CD4-positive, CD25-positive, alpha-beta regulatory T cell (primary cell): ENCODE data around the gene TENM4. TPM values are rescaled to one million over a fixed set of nuclear protein-coding genes. Genes with fewer than 3 reads are reported as not detected.

Experiments used
- ATAC-seq, 2 donors: fragments of 150-1000 bp; cut with Tn5 transposase; one replicate each; pipeline ENCODE4 v1.10.0; 2021; ENCODE audit warnings: low read depth in 2 of 2, moderate number of reproducible peaks in 2 of 2, moderate library complexity in 1 of 2
- DNase-seq, 3 donors: peaks; one replicate each; pipeline versions ENCODE4 v3.0.0 to v3.0.0-alpha.2; 2012 to 2022; ENCODE audit warnings: mixed read lengths in 1 of 3
- H3K27ac ChIP-seq: one replicate; pipeline ENCODE4 v1.7.0; 2013; ENCODE audit warnings: mild to moderate bottlenecking, low read length; ENCODE audit not compliant: insufficient read depth, poor library complexity, severe bottlenecking
- H3K27me3 ChIP-seq: one replicate; pipeline ENCODE4 v1.7.0; 2013; ENCODE audit warnings: low read length; ENCODE audit not compliant: control insufficient read depth, insufficient read depth
- H3K36me3 ChIP-seq: one replicate; pipeline ENCODE4 v1.7.0; 2013; ENCODE audit warnings: mild to moderate bottlenecking, low read length, moderate library complexity; ENCODE audit not compliant: control insufficient read depth, insufficient read depth
- H3K4me1 ChIP-seq: 2 replicates; pipeline ENCODE4 v1.7.0; 2013; ENCODE audit warnings: mild to moderate bottlenecking, low read length; ENCODE audit not compliant: insufficient read depth, control insufficient read depth, poor library complexity, severe bottlenecking
- H3K4me3 ChIP-seq: one replicate; pipeline ENCODE4 v1.7.0; 2013; ENCODE audit warnings: low read depth, mild to moderate bottlenecking, low read length, moderate library complexity
- H3K9me3 ChIP-seq, 2 experiments: 1 replicate in 1 of 2; 2 replicates in 1 of 2; pipeline ENCODE4 v1.7.0; 2013; ENCODE audit warnings: low read length in 2 of 2, mild to moderate bottlenecking in 1 of 2, moderate library complexity in 1 of 2; ENCODE audit not compliant: control insufficient read depth in 2 of 2
- H3K27ac Mint-ChIP-seq, 3 donors: one replicate each; pipeline ENCODE4 v1.8.0; 2020 to 2022; ENCODE audit warnings: mild to moderate bottlenecking in 3 of 3, mixed read lengths in 3 of 3, moderate library complexity in 2 of 3
- H3K27me3 Mint-ChIP-seq: one replicate; pipeline ENCODE4 v1.8.0; 2022; ENCODE audit warnings: mild to moderate bottlenecking, mixed read lengths
- H3K36me3 Mint-ChIP-seq: one replicate; pipeline ENCODE4 v1.8.0; 2020; ENCODE audit warnings: mixed read lengths
- H3K4me1 Mint-ChIP-seq, 4 donors: one replicate each; pipeline ENCODE4 v1.8.0; 2020 to 2022; ENCODE audit warnings: mixed read lengths in 4 of 4, mild to moderate bottlenecking in 1 of 4
- H3K4me3 Mint-ChIP-seq, 4 donors: one replicate each; pipeline ENCODE4 v1.8.0; 2020 to 2022; ENCODE audit warnings: mild to moderate bottlenecking in 4 of 4, mixed read lengths in 4 of 4, moderate library complexity in 3 of 4
- H3K9me3 Mint-ChIP-seq, 7 donors: one replicate each; pipeline ENCODE4 v1.8.0; 2020 to 2022; ENCODE audit warnings: mixed read lengths in 7 of 7, mild to moderate bottlenecking in 3 of 7, moderate library complexity in 2 of 7
- polyA plus RNA-seq, 4 donors: library from polyadenylated mRNA; unstranded; fragments of 300-500 nt; fragmentation: Illumina TruSeq; gene quantifications; one replicate each; pipeline ENCODE4 v1.2.3, GENCODE V29; 2021
- total RNA-seq: library from RNA; stranded (reverse); gene quantifications from one replicate; pipeline ENCODE4 v1.2.3, GENCODE V29; 2022

The TENM4 gene
- total and polyA plus RNA-seq, 5 donors from 2014 or later, result 0.02 TPM; not detected in 4

DNA sequence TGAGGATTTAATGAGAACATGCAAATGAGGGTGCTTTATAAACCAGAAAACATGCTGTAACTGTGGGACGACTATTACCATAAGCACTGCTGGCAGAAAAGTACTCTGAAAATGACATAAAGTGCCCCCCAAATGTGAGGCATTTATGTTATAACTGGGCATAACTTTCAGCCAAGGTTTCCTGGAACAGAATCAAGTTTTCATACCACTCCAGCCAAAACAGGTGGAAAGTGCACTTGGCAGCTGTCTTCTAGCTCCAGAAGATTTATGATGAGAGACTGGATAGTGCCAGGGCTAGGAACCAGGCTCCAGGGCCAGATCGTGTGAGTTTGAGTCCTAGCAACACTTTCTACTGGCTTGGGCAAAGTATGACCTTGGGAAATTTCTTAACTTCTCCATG is 339.2 kb downstream of the TENM4 start:
- peaks cover 0 to 2% (median 0%) of the 10 kb centered on the region in 7 donors for H3K9me3 Mint-ChIP-seq
- no peaks in the 10 kb centered on the region for H3K27me3 Mint-ChIP-seq
- Histone ChIP-seq H3K36me3 (no peaks in the 10 kb centered on the region), H3K27me3 (no peaks in the 10 kb centered on the region), H3K9me3 (no peaks in the 10 kb centered on the region), H3K4me1 (no peaks in the 10 kb centered on the region), H3K4me3 (no peak overlapping the region), H3K27ac (no peak overlapping the region)
- H3K4me1 Mint-ChIP-seq, result no peaks in the 10 kb centered on the region
- no peak for ATAC-seq
- no peak for DNase-seq
- H3K27ac Mint-ChIP-seq, result no peak overlapping the region
- H3K4me3 Mint-ChIP-seq, result no peak overlapping the region
- no peaks in the 10 kb centered on the region for H3K36me3 Mint-ChIP-seq

DNA sequence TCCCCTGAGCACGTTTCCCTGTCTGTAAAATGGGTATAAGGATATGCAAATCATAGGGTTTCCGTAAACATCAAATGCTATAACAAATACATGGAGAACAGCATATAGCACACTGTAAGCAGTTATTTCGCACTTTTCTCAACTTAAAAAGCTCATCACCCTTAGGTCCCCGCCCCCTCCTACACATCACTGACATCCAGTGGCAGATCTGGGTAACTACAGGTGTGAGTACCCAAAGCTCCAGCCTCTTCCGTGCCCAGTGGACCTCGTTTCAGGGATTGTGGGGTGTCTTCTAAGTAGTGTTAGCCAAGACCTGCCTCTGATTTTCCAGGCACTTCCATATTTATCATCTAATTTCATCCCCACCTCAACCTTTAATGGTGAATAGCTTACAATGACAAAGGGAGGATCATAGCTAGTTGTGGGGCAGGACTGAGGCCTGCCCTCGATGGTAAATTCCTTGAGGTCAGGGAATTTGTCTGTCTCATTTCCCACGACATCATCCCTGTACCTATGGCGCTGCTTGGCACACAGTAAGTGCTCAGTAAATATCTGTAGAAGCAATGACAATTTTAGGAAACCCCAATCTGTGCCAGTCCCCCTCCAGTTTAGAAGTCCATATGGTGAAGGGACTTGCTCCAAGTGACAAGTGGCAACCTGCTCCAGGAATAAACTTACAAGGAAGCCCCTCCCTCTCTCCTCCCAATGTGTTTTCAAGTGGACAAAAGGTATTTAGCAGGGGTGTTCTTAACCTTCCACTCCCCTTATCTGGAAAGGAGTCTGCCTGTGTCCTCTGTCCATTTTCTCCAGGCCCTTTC is 340.5 kb downstream of the TENM4 start:
- no peaks in the 10 kb centered on the region for H3K36me3 Mint-ChIP-seq
- H3K9me3 ChIP-seq, result no peaks in the 10 kb centered on the region
- H3K27ac ChIP-seq, result no peak overlapping the region
- ATAC-seq (no peak), DNase-seq (peak in 1 of 3 donors; percentile 42)
- H3K4me1 ChIP-seq, result no peaks in the 10 kb centered on the region
- H3K36me3 ChIP-seq, result no peaks in the 10 kb centered on the region
- H3K27me3 Mint-ChIP-seq, result no peaks in the 10 kb centered on the region
- H3K27me3 ChIP-seq, result no peaks in the 10 kb centered on the region
- H3K4me1 Mint-ChIP-seq, result no peaks in the 10 kb centered on the region
- no peak overlapping the region for H3K4me3 Mint-ChIP-seq
- H3K27ac Mint-ChIP-seq, result peak overlapping the region in 1 of 3 donors; percentile 64
- H3K9me3 Mint-ChIP-seq, result peaks cover 0 to 2% (median 0%) of the 10 kb centered on the region in 7 donors
- H3K4me3 ChIP-seq, result no peak overlapping the region

DNA sequence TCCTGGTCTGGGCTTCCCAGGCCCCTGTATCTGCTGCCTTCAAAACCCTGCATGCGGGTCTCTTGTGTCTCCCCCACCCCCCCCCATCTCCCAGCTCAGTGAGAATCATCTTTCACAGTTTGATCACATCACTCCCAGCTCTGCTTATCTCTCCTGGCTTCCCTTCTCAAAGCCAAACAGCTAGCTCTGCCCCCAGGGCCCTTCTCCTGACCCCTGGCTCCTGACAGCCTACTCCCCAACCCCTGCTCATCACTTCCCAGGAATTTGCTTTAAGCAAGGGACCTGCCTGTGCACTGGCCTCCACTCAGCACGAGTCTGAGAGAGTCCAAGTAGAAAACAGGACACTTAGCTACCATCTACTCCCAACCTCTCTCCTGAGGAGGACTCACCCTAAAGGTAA is 342.7 kb downstream of the TENM4 start:
- Histone ChIP-seq H3K4me1 (no peaks in the 10 kb centered on the region), H3K27ac (no peak overlapping the region), H3K9me3 (no peaks in the 10 kb centered on the region), H3K36me3 (no peaks in the 10 kb centered on the region), H3K4me3 (no peak overlapping the region), H3K27me3 (no peaks in the 10 kb centered on the region)
- no peaks in the 10 kb centered on the region for H3K4me1 Mint-ChIP-seq
- peak overlapping the region in 1 of 3 donors; percentile 20 for H3K27ac Mint-ChIP-seq
- H3K27me3 Mint-ChIP-seq, result no peaks in the 10 kb centered on the region
- no peak overlapping the region for H3K4me3 Mint-ChIP-seq
- no peaks in the 10 kb centered on the region for H3K36me3 Mint-ChIP-seq
- no peak for DNase-seq
- H3K9me3 Mint-ChIP-seq, result peaks cover 0 to 2% (median 0%) of the 10 kb centered on the region in 7 donors
- ATAC-seq, result no peak

DNA sequence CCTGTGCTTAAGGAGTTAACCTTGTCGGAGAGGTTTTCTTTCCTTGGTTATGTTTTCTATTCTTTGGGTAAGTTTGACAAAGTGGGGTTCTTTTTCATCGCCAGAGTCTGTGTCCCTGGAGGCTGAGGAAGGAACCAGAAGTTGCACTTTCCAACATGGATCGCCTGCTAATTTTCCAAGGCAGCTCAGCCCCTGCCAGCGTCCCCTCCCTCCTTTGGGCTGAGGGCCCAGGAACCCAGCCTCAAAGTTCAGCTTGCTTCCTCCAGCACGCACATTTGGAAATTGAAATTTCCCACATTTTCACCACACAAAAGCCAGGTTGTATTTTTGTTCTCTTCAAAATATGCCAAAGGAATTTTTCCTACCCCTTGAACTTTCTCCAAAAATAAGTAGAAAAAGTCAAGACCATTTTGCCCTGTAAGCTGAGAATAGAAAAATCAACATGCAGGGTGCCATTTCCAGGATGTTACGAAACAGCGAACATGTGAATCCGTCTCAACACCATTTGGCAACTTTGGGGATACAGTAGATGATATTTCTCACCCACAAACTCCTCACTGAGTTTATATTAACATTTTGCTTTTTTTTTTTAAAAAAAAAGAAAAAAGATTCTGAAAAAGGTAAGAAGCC is 343.5 kb downstream of the TENM4 start:
- no peak for DNase-seq
- H3K27me3 ChIP-seq, result no peaks in the 10 kb centered on the region

DNA sequence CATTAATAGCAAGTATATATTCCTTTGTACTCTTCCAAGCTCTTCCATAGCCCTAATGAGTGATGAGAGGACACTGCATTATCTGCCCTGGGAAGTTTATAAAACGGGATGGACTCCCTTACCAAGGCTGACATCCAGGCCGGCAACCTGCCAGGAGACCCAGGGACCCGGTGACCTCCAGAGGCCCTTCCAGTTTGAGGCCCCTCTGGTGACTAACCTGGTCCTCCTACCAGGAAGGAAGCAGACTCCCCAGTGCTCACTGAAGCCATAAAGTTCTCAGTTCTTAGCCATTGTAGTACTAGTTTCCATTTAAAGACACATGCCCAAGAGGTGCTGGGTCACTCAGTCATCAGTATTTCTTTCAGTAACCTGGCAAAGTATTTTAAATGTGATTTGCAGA is 345.4 kb downstream of the TENM4 start:
- no peak overlapping the region for H3K27ac Mint-ChIP-seq
- H3K4me3 ChIP-seq, result no peak overlapping the region
- DNase-seq (no peak), ATAC-seq (no peak)
- H3K4me3 Mint-ChIP-seq, result no peak overlapping the region
- no peak overlapping the region for H3K27ac ChIP-seq
- H3K36me3 Mint-ChIP-seq, result no peaks in the 10 kb centered on the region
- H3K9me3 ChIP-seq, result no peaks in the 10 kb centered on the region
- H3K9me3 Mint-ChIP-seq, result peaks cover 0 to 2% (median 0%) of the 10 kb centered on the region in 7 donors
- H3K36me3 ChIP-seq, result no peaks in the 10 kb centered on the region
- no peaks in the 10 kb centered on the region for H3K27me3 Mint-ChIP-seq
- H3K4me1 ChIP-seq, result no peaks in the 10 kb centered on the region
- H3K4me1 Mint-ChIP-seq, result no peaks in the 10 kb centered on the region
- H3K27me3 ChIP-seq, result no peaks in the 10 kb centered on the region

More for the DNA sequence above, 343.5 kb downstream of the TENM4 start:
- no peaks in the 10 kb centered on the region for H3K36me3 Mint-ChIP-seq
- no peaks in the 10 kb centered on the region for H3K4me1 Mint-ChIP-seq
- Histone ChIP-seq H3K4me3 (no peak overlapping the region), H3K4me1 (no peaks in the 10 kb centered on the region), H3K9me3 (no peaks in the 10 kb centered on the region), H3K27ac (no peak overlapping the region), H3K36me3 (no peaks in the 10 kb centered on the region)
- H3K9me3 Mint-ChIP-seq, result peaks cover 0 to 2% (median 0%) of the 10 kb centered on the region in 7 donors
- ATAC-seq, result no peak
- H3K27me3 Mint-ChIP-seq, result no peaks in the 10 kb centered on the region
- no peak overlapping the region for H3K4me3 Mint-ChIP-seq
- no peak overlapping the region for H3K27ac Mint-ChIP-seq

DNA sequence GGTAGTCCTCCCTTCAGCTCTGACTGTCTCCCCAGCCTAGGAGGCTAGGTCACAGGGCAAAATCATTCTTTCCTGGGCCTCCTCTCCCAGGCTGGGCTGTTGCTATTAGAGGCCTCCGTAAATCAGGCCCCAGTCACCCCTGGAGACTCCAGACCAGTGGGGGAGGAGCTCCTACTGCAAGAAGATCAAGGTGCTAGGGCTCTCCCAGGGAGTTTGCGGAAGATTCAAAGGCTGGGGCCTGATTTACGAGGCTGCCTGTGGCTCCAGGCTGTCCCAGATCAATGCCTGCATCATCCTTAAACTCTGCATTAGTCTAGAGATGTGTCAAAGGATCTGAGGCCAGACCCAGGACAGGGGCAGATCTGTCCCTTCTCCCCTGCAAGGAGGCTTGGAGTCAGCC is 346.2 kb downstream of the TENM4 start:
- Histone ChIP-seq H3K27me3 (no peaks in the 10 kb centered on the region), H3K9me3 (no peaks in the 10 kb centered on the region), H3K36me3 (no peaks in the 10 kb centered on the region), H3K27ac (no peak overlapping the region), H3K4me1 (no peaks in the 10 kb centered on the region), H3K4me3 (no peak overlapping the region)
- DNase-seq (no peak), ATAC-seq (no peak)
- Mint-ChIP-seq H3K36me3 (no peaks in the 10 kb centered on the region), H3K4me1 (no peaks in the 10 kb centered on the region), H3K9me3 (peaks cover 0 to 2% (median 0%) of the 10 kb centered on the region in 7 donors), H3K27ac (no peak overlapping the region), H3K4me3 (no peak overlapping the region), H3K27me3 (no peaks in the 10 kb centered on the region)

DNA sequence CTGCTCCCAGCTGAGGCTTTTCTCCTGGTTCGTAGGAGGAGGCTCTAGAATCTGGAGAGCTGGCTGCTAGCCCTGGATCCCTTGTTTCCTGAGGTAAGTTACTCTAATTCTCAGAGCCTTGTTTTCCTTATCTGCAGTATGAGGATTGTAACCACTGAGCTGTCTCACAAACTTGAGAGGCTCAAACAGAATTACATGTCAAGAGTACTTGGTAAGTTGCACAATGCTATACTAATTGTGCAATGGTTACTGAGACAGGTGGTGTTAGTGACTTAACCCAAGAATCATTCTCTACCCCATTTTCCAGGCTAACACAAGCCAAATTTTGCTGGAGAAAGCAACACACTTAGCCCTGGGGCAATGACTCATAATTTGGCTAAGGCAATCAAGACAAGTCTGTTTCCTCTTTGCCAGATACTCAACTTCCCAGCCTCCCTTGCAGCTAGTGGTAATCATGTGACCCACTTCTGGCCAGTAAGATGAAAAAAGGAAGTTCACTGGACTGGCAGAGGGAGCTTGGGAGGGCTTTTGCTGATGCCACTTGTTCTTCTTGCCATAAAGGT is 348.0 kb downstream of the TENM4 start:
- ATAC-seq, result no peak
- no peak overlapping the region for H3K27ac Mint-ChIP-seq

More for the DNA sequence above, 348.0 kb downstream of the TENM4 start:
- no peaks in the 10 kb centered on the region for H3K27me3 Mint-ChIP-seq
- H3K4me1 Mint-ChIP-seq, result no peaks in the 10 kb centered on the region
- Histone ChIP-seq H3K36me3 (no peaks in the 10 kb centered on the region), H3K27me3 (no peaks in the 10 kb centered on the region), H3K4me1 (no peaks in the 10 kb centered on the region), H3K4me3 (no peak overlapping the region), H3K27ac (no peak overlapping the region), H3K9me3 (no peaks in the 10 kb centered on the region)
- peak in 1 of 3 donors; percentile 2 for DNase-seq
- no peaks in the 10 kb centered on the region for H3K36me3 Mint-ChIP-seq
- H3K9me3 Mint-ChIP-seq, result peaks cover 0 to 2% (median 0%) of the 10 kb centered on the region in 7 donors
- no peak overlapping the region for H3K4me3 Mint-ChIP-seq
